ENCODE results near the gene GJC1.
"Not testable (repeated sequence)": the region's sequence is repeated elsewhere in the genome, so short reads cannot be mapped to it uniquely, and the experiment has no call there.

Gene GJC1

GRCh38 chr17:44758414-44759085, 71.5 kb downstream of the GJC1 start, which contains the start of gene ADAM11:
Gene ADAM11, plus strand, starts transcription at chr17:44758988. Its CDS starts 212 bp downstream, at chr17:44759200.
- no peak for DNase-seq

DNA sequence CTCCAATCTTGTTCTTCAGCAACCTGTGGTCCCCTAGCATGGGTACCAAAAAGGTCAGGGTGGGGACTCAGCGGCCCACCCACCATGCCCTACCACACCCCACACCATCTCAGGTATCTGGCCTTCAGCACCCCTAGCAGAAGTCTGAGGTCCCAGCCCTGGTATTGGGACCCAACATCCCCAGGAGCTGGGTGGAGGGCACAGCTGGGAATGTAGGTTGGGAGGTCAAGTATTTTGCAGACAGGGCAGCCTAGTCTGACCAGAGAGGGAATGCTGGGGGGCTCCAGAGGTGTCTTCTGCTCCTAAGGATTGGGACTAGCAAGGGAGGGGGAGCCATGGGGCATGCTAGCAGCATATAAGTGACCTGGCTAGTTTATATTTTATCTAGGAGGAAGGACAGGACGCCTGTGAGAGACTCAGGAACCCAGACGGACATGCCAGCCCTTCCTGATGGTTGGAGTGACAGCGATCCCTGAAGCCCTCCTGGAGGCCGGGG, 72.1 kb downstream of the GJC1 start:
- no peak for DNase-seq

DNA sequence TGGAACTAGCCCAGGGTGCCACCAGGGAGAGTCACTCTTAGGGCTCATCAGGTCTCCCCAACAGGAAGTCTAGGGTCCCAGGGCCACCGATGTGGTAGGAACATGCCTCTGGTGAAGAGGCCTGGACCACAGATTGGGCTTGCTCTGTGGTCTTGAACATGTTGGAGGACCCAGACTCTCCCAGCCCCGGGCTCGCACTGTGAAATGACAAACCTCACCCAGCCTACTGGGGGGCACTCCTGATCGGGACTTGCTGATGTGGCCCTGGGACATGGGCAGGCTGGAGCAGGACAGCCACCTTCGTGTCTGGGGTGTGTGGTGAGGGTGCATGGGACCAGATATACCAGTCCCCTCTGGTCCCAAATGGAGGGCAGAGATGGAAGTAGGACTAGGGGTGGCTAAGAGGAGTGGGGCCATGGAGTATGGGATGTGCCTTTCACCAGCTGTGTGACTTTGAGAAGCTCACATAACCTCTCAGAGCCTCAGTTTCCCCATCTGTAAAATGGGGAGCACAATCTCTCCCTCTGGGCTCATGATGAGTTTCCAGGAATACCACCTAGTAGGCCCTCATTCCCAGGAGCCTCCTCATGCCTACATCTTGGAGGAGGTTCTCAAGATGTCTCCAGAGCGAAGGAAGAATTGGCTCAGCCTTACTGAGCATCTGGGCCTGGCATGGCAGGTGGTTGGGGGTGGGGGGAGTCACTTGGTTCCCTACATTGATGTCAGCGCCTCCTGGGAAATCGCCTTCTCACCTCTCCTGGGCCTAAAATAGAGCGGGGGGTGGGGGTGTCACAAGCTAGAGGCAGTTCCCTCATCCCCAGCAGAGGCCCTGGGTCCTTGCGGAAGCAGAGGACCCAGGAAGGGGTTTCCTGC, 72.8 kb downstream of the GJC1 start:
- no peak for DNase-seq

DNA sequence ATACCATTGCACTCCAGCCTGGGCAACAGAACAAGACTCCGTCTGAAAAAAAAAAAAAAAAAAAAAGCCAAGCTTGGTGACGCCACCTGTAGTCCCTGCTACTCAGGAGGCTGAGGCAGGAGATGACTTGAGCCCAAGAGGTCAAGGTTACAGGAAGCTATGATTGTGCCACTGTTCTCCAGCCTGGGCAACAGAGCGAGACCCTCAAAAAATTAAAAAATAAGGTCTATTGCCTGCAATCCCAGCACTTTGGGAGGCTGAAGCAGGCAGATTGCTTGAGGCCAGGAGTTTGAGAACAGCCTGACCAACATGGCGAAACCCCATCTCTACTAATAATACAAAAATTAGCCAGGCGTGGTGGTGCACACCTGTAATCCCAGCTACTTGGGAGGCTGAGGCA, 74.9 kb downstream of the GJC1 start:
- not testable (repeated sequence) for DNase-seq

GRCh38 chr17:44754276-44754675, 75.8 kb downstream of the GJC1 start:
- DNase-seq, result no peak

DNA sequence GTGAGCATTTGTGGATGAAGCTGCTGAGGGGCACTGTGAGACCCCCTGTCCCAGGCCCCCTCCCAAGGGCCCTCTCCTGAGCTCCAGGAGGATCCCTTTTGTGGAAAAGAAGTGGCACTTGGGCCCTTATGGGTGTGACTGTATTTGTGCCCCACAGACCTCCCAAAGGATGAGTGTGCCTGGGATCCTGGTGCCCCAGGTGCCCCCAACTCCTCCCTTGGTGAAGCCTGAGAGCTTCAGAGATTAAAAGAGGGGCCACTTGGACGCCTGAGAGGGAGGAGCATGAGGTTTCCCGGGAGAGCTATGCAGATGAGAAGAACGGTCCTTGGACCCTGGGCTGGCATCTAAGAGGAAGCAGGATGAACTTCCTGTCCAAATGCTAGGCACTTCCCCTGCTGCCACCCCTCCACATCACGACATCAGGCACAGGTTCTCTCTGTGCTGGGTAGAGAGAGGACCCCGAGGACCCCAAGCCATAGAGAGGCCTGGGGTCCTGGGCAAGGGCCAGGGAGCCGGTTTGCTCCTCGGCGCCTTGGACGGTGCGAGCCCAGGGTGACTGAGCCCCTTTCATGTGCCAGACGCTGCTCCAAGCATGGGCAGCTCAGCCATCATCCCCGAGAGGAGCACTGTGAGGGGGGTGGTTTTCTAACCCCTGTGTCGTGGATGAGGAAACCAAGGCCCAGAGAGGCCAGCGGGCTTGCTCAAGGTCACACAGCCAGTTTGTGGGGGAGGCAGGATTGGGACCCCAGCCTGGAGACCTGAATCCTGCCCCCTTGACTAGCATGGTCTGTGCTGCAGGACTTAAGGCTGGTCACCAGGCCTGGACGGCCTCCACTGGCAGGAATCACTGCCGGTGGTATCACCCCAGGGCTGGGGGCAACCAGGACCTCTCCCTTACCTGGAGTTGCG, 76.9 kb downstream of the GJC1 start:
- no peak for DNase-seq

DNA sequence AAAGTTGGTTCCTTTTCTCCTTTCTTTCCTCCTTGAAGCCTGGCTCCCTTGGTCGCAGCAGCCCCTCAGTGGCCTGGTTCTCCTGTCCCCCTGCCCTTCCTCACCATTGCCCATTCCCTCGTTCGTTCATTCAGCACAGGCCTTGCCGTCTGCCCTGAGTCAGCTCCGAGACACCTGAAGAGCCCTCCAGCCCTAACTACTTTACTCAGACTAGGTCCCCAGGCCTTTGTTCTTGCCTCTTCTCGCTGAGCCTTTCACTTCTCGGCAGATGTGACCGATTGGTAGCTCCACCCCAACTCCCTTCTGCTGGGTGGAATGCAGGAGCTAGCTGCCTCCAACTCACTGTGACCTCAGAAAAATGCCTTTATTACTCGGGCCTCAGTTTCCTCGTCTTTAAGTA, 78.3 kb downstream of the GJC1 start:
- no peak for DNase-seq

DNA sequence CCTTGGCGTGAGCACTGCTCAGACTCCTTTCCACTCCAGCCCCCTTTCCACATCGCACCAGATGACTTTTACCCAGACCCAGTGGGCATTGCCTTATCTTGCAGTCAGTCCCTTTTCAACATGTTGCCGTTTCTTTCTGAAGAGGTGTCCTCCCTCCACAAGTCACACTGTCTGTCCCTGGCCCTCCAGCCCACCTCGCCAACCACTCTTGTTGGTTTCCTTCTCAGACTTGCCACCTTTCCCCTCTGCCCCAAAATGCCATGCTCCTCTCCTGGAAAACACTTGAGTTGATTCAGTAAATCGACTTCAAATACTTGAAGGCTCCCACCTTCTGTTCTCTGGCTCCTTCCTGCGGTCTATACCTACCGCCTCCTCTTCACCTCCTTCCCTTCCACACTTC, 78.8 kb downstream of the GJC1 start:
- no peak for DNase-seq

DNA sequence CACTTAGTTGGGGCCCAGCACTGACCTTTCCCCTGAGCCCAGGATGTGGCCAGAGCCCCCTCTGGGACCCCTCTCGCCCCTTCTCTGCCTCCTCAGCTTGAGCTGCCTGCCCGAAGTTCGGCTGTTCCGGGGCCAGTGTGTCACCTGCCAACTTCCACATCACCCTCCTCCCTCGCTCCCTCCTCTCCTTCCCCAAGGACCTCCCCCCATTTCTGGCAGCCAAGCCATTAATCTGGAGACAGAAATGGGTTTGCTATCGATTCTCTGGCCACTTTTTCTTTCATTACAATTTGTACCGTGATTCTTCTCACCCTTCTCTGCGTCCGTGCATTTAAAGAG, 80.1 kb downstream of the GJC1 start:
- DNase-seq, result no peak

GRCh38 chr17:44749076-44749979, 80.8 kb downstream of the GJC1 start:
- DNase-seq, result no peak
